Measurements from ENCODE around the gene FANCC. TPM values are rescaled to one million over a fixed set of nuclear protein-coding genes. Genes with fewer than 3 reads are reported as not detected.

FANCC gene, protein sequence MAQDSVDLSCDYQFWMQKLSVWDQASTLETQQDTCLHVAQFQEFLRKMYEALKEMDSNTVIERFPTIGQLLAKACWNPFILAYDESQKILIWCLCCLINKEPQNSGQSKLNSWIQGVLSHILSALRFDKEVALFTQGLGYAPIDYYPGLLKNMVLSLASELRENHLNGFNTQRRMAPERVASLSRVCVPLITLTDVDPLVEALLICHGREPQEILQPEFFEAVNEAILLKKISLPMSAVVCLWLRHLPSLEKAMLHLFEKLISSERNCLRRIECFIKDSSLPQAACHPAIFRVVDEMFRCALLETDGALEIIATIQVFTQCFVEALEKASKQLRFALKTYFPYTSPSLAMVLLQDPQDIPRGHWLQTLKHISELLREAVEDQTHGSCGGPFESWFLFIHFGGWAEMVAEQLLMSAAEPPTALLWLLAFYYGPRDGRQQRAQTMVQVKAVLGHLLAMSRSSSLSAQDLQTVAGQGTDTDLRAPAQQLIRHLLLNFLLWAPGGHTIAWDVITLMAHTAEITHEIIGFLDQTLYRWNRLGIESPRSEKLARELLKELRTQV
- total RNA-seq: 1 to 10 TPM; 2.2 to 9.3 (median 6.5) TPM

DNA sequence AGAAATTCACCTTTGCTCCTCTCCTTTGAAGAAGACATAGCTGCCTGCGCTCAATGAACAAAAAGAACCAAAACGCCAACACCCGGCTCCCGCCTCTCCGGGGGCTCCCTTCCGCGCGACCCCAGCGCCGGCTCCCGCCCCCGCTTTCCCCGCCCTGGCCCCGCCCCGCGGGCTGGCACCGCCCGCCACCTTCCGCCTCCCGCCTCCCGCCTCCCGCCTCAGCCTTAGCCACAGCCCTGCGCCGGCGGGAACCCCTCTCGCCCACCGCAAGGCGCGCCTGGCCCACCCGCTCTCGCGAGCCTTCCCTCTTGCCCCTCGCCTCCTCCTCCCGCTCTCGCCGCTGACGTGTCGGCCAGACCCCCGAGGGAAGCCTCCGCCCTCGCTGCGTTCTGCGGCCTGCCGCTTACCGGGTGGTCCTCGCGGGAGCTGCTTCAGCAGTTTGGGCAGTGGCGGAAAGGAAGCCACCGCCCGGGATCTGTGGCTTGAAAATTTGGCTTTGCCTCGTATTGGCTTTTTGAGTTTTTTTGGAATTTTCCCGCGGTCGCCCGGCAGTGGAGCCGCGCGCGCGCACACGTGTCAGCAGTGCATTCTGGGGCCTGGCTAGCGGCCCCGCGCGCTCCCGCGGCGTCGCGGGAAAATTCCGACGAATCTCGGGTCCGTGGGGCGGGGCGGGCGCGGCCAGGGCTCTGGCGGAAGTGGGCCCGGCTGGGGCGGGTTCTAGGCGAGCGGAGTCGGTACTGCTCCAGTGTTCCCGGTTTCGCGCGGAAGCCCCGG is at the start of gene FANCC:
FANCC (minus strand) TSS at position 591 of the 774 bp plus-strand sequence. CDS start 68,418 bp downstream, outside the sequence.
- peak; percentile 21 for DNase-seq
- H3K4me1 ChIP-seq: peaks cover 4 to 39% (median 11%) of the 10 kb centered on the region in 3 donors
- TF ChIP-seq, protein P1, sequence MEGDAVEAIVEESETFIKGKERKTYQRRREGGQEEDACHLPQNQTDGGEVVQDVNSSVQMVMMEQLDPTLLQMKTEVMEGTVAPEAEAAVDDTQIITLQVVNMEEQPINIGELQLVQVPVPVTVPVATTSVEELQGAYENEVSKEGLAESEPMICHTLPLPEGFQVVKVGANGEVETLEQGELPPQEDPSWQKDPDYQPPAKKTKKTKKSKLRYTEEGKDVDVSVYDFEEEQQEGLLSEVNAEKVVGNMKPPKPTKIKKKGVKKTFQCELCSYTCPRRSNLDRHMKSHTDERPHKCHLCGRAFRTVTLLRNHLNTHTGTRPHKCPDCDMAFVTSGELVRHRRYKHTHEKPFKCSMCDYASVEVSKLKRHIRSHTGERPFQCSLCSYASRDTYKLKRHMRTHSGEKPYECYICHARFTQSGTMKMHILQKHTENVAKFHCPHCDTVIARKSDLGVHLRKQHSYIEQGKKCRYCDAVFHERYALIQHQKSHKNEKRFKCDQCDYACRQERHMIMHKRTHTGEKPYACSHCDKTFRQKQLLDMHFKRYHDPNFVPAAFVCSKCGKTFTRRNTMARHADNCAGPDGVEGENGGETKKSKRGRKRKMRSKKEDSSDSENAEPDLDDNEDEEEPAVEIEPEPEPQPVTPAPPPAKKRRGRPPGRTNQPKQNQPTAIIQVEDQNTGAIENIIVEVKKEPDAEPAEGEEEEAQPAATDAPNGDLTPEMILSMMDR (IDR thresholded peaks at IDR 0.05): peak in 2 of 6 experiments; percentile 3 to 7
- peak in 2 of 4 donors; percentile 14 to 23 for TF ChIP-seq POLR2A (IDR thresholded peaks at IDR 0.05)
- H3K9me3 ChIP-seq: no peaks in the 10 kb centered on the region
- H3K4me3 ChIP-seq: peak within 1 kb of the TSS; percentile 87 to 100 (median 93)
- peak within 1 kb of the TSS; percentile 95 to 100 (median 96) for H3K27ac ChIP-seq
- no peaks in the 10 kb centered on the region for H3K36me3 ChIP-seq
- intact Hi-C loops (cut with DNase I): no loop called here
- WGBS, 2 donors: 0% methylated on average over 8 to 11 of the region's 89 CpGs
- no peaks in the 10 kb centered on the region for H3K27me3 ChIP-seq

DNA sequence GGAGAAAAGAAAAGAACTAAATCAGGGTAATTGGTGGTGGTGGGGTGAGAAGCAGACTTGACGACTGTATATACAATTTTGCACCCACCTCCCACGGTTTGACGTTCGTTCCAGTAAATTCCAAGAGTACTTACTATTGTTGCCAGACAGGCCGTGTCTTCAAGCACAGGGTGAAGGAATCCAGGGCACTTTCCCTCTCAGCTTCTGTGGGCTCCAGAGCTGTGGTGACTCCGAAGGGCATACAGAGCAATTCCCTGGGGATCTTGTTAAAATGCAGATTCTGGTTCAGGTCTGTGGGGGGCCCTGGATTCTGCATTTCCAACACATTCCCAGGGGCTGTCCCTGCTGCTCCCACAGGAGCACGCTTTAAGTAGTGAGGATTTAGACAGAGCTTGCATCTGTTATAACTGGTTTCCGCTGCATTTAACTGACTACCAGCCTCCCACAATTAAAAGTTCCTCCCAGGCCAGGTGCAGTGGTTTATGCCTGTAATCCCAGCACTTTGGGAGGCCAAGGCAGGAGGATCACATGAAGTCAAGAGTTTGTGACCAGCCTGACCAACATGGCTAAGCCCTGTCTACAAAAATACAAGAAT is 49.3 kb upstream of the FANCC start:
- Histone ChIP-seq H3K27me3 (peaks cover 0 to under 1% (median 0%) of the 10 kb centered on the region in 4 donors), H3K4me3 (no peak overlapping the region), H3K9me3 (no peaks in the 10 kb centered on the region), H3K27ac (no peak overlapping the region), H3K4me1 (peaks cover 0 to 4% (median 0%) of the 10 kb centered on the region in 3 donors), H3K36me3 (no peaks in the 10 kb centered on the region)
- 61 to 66% methylated on average over 6 to 8 of the region's 8 CpGs for WGBS, 2 donors
- no peak for DNase-seq
- intact Hi-C loops (cut with DNase I): no loop called here
- no peak for TF ChIP-seq POLR2A (IDR thresholded peaks at IDR 0.05)
- TF ChIP-seq, protein P1 (IDR thresholded peaks at IDR 0.05): no peak

DNA sequence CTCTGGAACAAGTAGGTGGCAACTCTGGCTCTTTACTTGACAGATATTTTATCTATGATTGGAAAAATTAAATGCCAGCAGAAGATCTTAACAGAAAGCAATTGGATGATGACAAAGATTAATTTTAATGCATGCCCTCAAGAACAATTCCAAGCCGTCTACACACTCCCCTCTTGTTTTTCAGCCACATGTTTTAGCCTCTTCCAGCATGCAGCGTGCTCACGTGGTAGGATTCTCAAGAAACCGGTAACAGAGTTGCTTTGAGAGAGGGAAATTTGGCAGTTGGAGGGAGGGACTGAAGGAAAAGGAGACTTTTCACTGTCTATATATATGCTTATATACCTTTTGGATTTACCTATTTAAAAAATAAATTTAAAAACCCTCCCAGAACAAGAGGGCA is 48.3 kb upstream of the FANCC start:
- intact Hi-C loops (cut with DNase I): no loop called here
- Histone ChIP-seq H3K9me3 (no peaks in the 10 kb centered on the region), H3K4me3 (no peak overlapping the region), H3K36me3 (no peaks in the 10 kb centered on the region), H3K27ac (no peak overlapping the region), H3K27me3 (no peaks in the 10 kb centered on the region), H3K4me1 (peaks cover 0 to 4% (median 0%) of the 10 kb centered on the region in 3 donors)
- no peak for DNase-seq
- WGBS, 2 donors: 41 to 45% methylated on average over 4 of the region's 4 CpGs
- TF ChIP-seq POLR2A (IDR thresholded peaks at IDR 0.05): no peak
- TF ChIP-seq, protein P1 (IDR thresholded peaks at IDR 0.05): no peak

DNA sequence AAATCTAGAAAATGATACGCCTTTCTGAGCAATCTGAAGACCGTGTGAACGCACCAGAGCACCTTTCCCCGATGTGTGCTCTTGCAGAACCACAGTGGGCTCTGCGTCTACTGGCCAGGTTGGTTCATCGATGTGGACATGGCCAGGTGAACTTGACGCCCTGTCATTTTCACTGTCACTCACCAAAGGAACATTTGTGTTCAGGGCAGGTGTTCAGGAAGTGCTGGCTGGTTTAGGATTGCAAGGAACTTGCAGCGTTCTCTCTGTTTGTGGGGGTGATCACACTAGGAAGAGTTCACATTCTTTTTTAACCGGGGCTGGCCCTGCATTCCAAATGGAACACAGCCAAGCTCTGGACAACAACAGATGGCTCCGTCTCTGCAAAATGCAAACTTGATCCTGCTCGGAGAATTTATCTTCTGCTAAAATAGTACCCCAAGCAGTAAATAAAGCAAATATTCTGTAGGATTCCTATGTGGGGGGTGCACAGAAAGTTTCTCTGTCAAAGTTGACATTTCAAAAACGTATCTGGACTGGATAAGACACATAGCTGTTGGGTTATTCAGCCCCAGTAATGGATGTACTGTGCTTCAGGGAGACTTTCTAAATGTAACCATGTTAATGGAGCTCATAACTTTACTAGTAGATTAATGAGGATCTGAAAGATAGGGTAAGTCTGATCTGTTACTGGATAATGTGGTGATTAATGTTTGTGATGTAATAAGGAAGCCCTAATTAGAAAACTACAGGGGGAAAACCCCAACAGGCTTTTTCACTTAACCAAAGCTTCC is 45.7 kb upstream of the FANCC start:
- Histone ChIP-seq H3K9me3 (no peaks in the 10 kb centered on the region), H3K27me3 (no peaks in the 10 kb centered on the region), H3K4me1 (no peaks in the 10 kb centered on the region), H3K4me3 (no peak overlapping the region), H3K36me3 (no peaks in the 10 kb centered on the region), H3K27ac (no peak overlapping the region)
- TF ChIP-seq, protein P1 (IDR thresholded peaks at IDR 0.05): no peak
- TF ChIP-seq POLR2A (IDR thresholded peaks at IDR 0.05): no peak
- no peak for DNase-seq
- WGBS, 2 donors: 64 to 68% methylated on average over 10 to 12 of the region's 12 CpGs
- intact Hi-C loops (cut with DNase I): no loop called here
